CD4-positive, alpha-beta T cell treated with Interleukin-4 for 1 hour (primary cell): ENCODE measurements around the gene TMEM219.
"Not testable (repeated sequence)": the region's sequence is repeated elsewhere in the genome, so short reads cannot be mapped to it uniquely, and the experiment has no call there.

Experiments
- DNase-seq, 2 donors: peaks; one replicate each; pipeline ENCODE4 v3.0.0-alpha.2; 2020 to 2022

Gene TMEM219

GRCh38 chr16:29951625-29952365 is 10.1 kb upstream of the TMEM219 start:
- DNase-seq: no peak

DNA sequence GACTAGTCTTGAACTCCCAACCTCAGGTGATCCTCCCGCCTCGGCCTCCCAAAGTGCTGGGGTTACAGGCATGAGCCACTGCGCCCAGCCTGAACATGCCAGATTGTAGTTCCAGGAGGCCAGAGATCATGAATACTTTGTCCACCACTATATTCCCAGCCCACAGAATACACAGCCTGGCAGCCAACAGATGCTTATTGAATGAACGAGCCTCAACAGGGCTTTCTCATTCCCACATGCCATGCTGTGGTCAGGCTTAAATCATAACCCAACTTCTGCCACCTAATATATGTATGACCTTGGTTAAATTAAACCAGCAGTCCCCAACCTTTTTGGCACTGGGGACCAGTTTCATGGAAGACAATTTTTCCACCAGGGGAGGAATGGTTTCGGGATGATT is 3.1 kb upstream of the TMEM219 start:
- no peak for DNase-seq

DNA sequence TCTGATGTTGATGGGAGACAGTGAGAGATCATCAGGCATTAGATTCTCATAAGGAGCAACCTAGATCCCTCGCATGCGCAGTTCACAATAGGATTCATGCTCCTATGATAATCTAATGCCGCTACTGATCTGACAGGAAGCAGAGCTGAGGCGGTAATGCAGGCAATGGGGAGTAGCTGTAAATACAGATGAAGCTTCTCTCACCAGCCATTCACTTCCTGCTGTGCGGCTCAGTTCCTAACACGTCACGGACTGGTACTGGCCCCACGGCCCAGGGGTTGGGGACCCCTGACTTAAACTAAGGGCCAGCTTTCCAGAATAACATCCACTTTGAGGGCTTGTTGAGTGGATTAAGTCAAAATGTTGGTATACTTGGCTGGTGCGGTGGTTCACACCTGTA is 2.6 kb upstream of the TMEM219 start:
- no peak for DNase-seq

DNA sequence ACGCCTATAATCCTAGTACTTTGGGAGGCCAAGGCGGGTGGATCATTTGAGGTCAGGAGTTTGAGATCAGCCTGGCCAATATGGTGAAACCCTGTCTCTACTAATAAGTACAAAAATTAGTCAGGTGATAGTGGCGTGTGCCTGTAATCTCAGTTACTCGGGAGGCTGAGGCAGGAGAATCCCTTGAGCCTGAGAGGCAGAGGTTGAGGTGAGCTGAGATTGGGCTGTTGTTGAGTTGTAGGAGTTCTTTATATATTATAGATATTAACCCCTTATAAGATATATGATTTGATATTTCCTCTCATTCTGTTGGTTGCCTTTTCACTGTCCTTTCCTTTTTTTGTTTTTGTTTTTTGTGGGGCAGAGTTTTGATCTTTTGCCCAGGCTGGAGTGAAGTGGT is 2.1 kb upstream of the TMEM219 start:
- DNase-seq: not testable (repeated sequence)

DNA sequence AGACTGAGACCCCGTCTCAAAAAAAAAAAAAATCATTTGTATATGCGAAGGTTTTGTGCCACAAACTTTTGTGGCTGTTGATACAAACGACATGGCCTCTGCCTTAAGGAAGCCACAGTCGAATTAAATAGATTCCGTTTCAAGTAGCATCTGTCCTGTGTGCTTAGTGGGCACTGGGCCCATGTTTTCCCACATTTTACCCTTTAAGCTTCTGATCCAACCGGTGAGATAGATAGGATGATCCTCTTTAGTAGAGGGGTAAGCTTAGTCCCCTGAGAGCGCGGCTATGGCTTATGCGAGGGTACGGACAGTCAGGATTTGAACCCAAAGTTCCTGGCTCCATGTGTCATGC is 776 bp upstream of the TMEM219 start:
- DNase-seq: no peak

- DNase-seq: peak in 1 of 2 donors; percentile 9
These were observed 590 bp downstream of the TMEM219 start for GRCh38 chr16:29962344-29962994.

DNA sequence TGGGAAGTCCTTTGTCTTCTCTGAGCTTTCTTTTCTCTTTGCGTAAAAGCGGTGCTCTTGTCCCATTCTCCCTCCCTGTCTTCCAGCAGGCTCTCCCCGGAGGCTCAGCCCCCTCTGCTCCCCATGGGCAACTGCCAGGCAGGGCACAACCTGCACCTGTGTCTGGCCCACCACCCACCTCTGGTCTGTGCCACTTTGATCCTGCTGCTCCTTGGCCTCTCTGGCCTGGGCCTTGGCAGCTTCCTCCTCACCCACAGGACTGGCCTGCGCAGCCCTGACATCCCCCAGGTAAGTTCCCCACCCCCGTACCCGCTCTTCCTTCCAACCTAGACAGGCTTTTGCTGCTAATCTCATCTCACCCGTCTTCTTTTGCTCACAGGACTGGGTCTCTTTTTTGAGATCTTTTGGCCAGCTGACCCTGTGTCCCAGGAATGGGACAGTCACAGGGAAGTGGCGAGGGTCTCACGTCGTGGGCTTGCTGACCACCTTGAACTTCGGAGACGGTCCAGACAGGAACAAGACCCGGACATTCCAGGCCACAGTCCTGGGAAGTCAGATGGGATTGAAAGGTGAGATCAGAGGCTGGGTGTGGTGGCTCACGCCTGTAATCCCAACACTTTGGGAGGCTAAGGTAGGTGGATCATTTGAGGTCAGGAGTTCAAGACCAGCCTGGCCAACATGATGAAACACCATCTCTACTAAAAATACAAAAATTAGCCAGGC is 1.3 kb downstream of the TMEM219 start:
- DNase-seq: no peak

GRCh38 chr16:29968205-29968604 is 6.3 kb downstream of the TMEM219 start:
- DNase-seq: no peak

DNA sequence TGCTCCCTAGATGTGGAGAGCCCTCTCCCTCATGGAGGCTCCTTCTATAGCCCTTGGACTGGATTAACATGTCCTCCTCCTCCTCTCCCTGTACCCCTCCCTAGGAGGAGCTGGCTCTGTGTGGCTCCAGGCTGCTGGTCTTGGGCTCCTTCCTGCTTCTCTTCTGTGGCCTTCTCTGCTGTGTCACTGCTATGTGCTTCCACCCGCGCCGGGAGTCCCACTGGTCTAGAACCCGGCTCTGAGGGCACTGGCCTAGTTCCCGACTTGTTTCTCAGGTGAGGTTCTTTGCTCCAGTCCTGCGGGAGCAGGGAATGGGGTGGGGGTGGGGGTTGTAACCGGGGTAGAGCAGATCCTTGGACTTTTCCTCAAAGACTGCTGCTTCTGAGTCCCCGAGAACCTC is 9.4 kb downstream of the TMEM219 start:
- DNase-seq: no peak

DNA sequence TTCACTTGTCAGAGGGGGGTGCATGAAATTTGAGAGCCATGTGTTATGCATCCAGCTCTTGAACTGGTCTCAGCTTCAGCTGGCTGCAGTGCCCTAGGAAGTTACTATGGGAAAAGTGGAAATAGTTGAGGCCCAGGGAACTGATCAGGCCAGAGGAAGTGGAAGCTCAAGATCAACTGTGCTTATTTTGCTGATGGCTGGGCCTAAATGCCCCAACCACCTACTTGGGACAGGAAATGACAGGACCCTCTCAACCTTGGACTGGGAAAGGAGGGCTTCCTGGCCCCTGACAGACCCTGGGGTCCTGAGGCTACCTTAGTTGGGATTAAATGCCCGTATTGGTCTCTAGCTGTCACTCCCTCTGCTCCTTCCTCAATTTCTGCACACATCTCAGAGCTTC is 10.6 kb downstream of the TMEM219 start:
- DNase-seq: no peak

DNA sequence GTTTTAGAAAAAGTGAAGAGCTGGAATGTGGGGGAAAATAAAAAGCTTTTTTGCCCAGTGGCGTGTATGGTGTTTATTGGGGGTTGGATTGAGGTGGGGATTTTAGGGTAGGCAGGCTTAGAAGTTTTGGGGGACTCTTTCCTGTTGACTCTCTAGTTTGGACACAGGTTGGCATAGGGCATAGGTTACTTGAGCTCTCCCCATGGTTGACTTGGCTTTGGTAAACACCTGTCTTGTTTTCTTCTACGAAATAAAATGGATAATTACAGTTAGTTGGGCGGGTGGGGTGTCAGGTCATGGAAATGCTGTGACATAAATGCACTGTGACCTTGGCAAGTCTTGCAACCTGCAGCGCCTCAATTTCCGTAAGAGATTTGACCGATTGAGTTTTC is 11.1 kb downstream of the TMEM219 start:
- no peak for DNase-seq

GRCh38 chr16:29973384-29974246 is 11.7 kb downstream of the TMEM219 start, which contains the start of gene TAOK2:
Gene TAOK2 (plus strand): TSS chr16:29973868. CDS start chr16:29977773, 3,905 bp downstream.
- DNase-seq: peak; percentile 98 to 99

DNA sequence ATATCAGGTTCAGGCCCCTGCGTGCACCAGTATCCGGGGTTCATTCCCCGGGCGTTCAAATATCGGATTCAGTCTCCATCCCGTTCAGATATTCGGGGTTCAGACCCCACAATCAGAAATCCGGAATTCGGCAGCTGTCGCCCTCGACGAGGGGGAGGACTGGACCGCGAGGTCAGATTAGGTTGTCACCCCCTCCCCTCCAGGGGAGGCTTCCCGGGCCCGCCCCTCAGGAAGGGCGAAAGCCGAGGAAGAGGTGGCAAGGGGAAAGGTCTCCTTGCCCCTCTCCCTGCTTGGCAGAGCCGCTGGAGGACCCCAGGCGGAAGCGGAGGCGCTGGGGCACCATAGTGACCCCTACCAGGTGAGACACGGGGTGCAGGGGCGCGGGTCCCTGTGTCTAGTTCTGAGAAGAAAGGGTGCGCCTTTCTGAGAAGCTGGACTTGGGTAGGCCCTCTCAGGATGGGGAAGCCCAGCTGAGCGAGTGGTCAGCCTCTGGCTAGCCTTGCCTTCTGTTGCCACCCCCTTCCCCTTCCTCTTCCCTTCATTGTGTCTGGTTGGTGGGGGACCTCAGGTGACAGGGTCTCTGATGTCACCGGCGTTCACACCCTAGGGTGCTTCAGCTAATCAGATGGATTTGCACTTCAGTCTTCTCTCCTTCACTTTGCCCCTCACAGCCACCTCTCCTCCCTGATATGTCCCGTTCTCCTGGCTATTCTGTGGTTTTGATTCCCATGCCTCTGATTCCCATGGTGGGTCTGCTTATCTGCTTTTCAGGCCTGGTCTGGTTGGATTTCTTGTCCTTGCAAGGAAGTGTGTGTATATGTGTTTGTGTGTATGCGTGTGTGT is 12.6 kb downstream of the TMEM219 start:
- DNase-seq: peak; percentile 34 to 36

DNA sequence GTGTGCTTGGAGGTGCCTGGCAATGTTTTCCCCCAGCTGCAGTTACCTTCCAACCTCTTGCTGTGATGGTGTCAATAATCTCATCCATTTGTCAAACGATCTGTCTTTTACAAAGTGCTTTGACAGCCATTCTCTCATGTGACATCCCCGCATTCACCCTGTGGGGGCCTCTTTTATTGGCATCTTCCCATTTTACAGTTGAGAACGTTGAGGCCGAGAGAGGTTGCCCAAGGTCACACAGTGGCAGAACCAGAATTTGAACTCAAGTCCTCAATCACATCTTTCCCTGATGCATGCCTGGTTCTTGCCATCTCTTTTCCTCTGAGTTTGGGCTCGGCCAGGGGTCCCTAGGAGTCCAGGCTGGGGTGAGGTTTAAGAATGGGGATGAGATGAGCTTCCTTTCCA is 13.3 kb downstream of the TMEM219 start:
- DNase-seq: no peak

DNA sequence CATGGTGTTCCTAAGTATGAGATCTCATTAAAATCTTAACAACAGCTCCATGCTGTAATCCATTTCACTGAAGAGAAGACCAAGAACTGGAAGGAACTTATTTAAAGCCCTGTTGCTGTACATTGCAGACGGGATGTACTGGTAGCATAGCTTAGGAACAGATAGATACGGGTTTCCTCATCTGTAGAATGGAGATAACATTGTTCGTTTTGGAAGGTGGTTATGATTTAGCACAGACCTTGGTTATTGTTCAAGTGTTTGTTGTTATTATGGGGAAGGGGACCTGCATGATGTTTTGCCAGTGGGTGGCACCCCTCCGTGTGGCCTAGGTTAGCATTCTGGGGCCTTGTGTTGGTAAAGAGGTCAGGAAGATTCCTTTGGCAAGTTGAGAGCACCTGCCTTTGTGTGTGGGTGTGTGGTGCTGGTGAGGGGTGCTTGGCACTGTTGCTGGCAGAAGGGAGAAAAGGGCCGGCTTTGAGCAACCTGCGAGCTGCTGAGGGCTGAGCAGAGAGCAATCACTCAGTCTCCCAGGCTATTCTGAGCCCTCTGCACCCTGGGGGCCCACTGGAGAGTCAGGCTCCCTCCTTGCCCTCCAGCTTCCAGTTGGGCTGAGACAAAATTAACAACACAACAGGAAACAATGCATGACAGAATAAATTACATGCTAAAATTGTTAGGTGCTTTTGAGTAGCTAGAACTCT is 14.1 kb downstream of the TMEM219 start:
- DNase-seq: no peak

- DNase-seq: no peak
These were observed 15.4 kb downstream of the TMEM219 start for GRCh38 chr16:29977063-29977825.

DNA sequence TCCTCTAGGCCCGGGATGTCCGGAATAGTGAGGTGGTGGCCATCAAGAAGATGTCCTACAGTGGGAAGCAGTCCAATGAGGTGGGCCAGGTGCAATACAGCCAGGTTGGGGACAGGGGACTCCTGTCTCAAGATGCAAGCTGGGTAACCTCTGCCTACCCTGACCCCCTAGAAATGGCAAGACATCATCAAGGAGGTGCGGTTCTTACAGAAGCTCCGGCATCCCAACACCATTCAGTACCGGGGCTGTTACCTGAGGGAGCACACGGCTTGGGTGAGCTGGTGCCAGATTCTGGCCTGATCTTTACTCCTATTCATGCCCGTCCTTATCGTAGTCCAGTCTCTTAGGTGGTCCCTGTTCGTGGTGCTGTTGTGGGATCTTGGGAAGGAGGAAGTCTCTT is 16.2 kb downstream of the TMEM219 start:
- DNase-seq: no peak

DNA sequence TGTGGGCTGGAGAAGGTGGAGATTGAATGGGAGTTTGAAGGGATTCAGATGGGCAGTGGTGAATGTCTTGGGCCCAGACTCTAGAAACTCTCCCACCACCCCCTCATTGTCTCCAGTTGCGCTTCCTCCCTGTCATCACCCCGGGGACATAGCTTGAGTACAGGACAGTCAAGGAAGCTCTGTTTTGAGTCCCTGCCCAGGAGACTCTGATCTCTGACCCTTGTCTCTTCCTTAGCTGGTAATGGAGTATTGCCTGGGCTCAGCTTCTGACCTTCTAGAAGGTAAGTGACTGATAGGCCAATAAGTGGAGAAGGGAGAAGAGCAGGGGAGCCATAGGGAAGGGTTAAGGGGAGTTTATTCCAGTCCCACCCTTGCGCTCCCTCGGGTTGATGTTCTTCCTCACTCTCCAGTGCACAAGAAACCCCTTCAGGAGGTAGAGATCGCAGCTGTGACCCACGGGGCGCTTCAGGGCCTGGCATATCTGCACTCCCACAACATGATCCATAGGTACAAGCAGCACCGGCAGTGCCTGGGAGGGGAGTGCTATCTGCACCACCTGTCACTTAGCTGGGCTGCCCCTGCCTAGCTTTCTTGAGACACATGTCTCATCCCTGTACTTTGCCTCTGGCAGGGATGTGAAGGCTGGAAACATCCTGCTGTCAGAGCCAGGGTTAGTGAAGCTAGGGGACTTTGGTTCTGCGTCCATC is 16.8 kb downstream of the TMEM219 start:
- no peak for DNase-seq

DNA sequence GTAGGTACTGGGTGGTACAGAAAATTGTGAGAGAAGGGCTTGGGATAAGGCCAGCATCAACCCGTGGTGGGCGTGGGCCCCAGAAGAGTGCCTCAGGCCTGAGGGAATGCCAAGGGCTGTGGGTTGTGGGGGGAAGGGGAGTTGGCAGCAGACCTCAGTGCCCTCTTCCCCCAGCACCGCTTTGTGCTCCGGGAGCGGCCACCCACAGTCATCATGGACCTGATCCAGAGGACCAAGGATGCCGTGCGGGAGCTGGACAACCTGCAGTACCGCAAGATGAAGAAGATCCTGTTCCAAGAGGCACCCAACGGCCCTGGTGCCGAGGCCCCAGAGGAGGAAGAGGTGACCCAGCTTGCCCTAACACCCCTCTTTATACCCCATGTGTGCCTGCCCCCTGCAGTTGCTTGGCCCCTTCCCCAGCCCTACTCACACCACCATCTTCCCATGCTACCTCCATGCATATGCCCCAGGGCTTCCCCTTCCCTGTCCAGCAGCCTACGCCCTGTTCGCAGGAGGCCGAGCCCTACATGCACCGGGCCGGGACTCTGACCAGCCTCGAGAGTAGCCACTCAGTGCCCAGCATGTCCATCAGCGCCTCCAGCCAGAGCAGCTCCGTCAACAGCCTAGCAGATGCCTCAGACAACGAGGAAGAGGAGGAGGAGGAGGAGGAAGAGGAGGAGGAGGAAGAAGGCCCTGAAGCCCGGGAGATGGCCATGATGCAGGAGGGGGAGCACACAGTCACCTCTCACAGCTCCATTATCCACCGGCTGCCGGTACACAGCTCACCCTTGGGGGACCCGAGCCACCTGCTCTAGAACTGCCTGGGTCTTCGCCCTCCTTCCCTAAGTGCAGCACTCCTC is 20.9 kb downstream of the TMEM219 start:
- DNase-seq: no peak
